Suprapubic skin (tissue), 4 donors: ENCODE measurements around the gene COG7.
"Not testable (repeated sequence)": the region's sequence is repeated elsewhere in the genome, so short reads cannot be mapped to it uniquely, and the experiment has no call there.

Experiments
- CTCF ChIP-seq, 2 donors: fragments of 200-600 bp in 1 of 2; fragments of 450-650 bp in 1 of 2; sonication (generic) in 1 of 2; IDR thresholded peaks; one replicate each; pipeline ENCODE4 v1.5.1; 2016 to 2019; ENCODE audit warnings: antibody characterized with exemption in 2 of 2, mild to moderate bottlenecking in 1 of 2, moderate library complexity in 1 of 2
- EP300 ChIP-seq: sonication (generic); formaldehyde crosslinking; IDR thresholded peaks from one replicate; pipeline ENCODE4 v1.6.1; 2017; ENCODE audit warnings: antibody characterized with exemption
- POLR2A ChIP-seq, 2 donors: fragments of 450-650 bp; IDR thresholded peaks; one replicate each; pipeline ENCODE4 v1.6.1; 2017; ENCODE audit warnings: antibody characterized with exemption in 2 of 2, mild to moderate bottlenecking in 2 of 2, moderate library complexity in 2 of 2
- POLR2AphosphoS5 ChIP-seq, 3 donors: sonication (generic); formaldehyde crosslinking; IDR thresholded peaks; one replicate each; pipeline ENCODE4 v1.6.1; 2017; ENCODE audit warnings: antibody characterized with exemption in 3 of 3

- not testable (repeated sequence) for TF ChIP-seq POLR2AphosphoS5 (IDR thresholded peaks at IDR 0.05); EP300; POLR2A (IDR thresholded peaks at IDR 0.05); CTCF (IDR thresholded peaks at IDR 0.05)
Observed at GRCh38 chr16:23400447-23400846, 52.5 kb downstream of the COG7 start.
